Measurements from ENCODE around the gene PCP4.

The PCP4 gene

GRCh38 chr21:39972976-39973770 lies 105.9 kb downstream of the PCP4 start:
- Histone ChIP-seq H3K36me3 (ENCODE audit: low read length) (no peaks in the 10 kb centered on the region), H3K9me3 (ENCODE audit: insufficient read depth, low read length) (no peaks in the 10 kb centered on the region), H3F3A (ENCODE audit: insufficient read depth) (no peaks in the 10 kb centered on the region), H3K9ac (ENCODE audit: low read length) (no peak overlapping the region), H2AFZ (ENCODE audit: low read depth, low read length, severe bottlenecking) (no peak overlapping the region), H3K9me2 (replicated peaks; ENCODE audit: insufficient read depth, low read length) (no peaks in the 10 kb centered on the region), H3K4me2 (ENCODE audit: low read depth, low read length, poor library complexity, severe bottlenecking) (no peak overlapping the region), H3K27me3 (ENCODE audit: low read length) (no peaks in the 10 kb centered on the region), H3K4me3 (ENCODE audit: insufficient read depth, low read length, poor library complexity, severe bottlenecking) (no peak overlapping the region), H4K20me1 (ENCODE audit: low read depth, low read length) (no peaks in the 10 kb centered on the region), H3K79me2 (ENCODE audit: insufficient read depth, low read length) (no peaks in the 10 kb centered on the region), H3K27ac (ENCODE audit: low read depth, low read length) (no peak overlapping the region)
- TF ChIP-seq CTCF (IDR thresholded peaks at IDR 0.05; ENCODE audit: insufficient read depth, low read length, poor library complexity, severe bottlenecking): no peak
- TF ChIP-seq EZH2phosphoT487 (conservative IDR thresholded peaks at IDR 0.05; ENCODE audit: low read length): no peak

- H4K20me1 ChIP-seq (ENCODE audit: low read depth, low read length): no peaks in the 10 kb centered on the region
- H3K79me2 ChIP-seq (ENCODE audit: insufficient read depth, low read length): no peaks in the 10 kb centered on the region
- no peak overlapping the region for H2AFZ ChIP-seq (ENCODE audit: low read depth, low read length, severe bottlenecking)
- H3K36me3 ChIP-seq (ENCODE audit: low read length): no peaks in the 10 kb centered on the region
- no peaks in the 10 kb centered on the region; the same call in 1 of the 2 replicates for H3K9me2 ChIP-seq (replicated peaks; ENCODE audit: insufficient read depth, low read length)
- no peak overlapping the region for H3K4me2 ChIP-seq (ENCODE audit: low read depth, low read length, poor library complexity, severe bottlenecking)
- H3F3A ChIP-seq (ENCODE audit: insufficient read depth): no peaks in the 10 kb centered on the region
- no peak overlapping the region for H3K27ac ChIP-seq (ENCODE audit: low read depth, low read length)
- no peak overlapping the region for H3K9ac ChIP-seq (ENCODE audit: low read length)
- no peaks in the 10 kb centered on the region for H3K27me3 ChIP-seq (ENCODE audit: low read length)
- H3K9me3 ChIP-seq (ENCODE audit: insufficient read depth, low read length): no peaks in the 10 kb centered on the region
- TF ChIP-seq EZH2phosphoT487 (conservative IDR thresholded peaks at IDR 0.05; ENCODE audit: low read length) (no peak), CTCF (IDR thresholded peaks at IDR 0.05; ENCODE audit: insufficient read depth, low read length, poor library complexity, severe bottlenecking) (no peak)
- no peak overlapping the region for H3K4me3 ChIP-seq (ENCODE audit: insufficient read depth, low read length, poor library complexity, severe bottlenecking)
Measured at GRCh38 chr21:39976800-39977199, 109.6 kb downstream of the PCP4 start.
